Cardiac fibroblast (primary cell): Measurements from ENCODE around the gene OR6B1.

Experiments
- DNase-seq, 2 donors: peaks; one replicate each; pipeline versions ENCODE4 v3.0.0 to v3.0.0-alpha.2; 2010; ENCODE audit warnings: low read depth in 2 of 2
- H3K4me3 ChIP-seq, 2 donors: replicated peaks in 1 of 2; 1 replicate in 1 of 2; 2 replicates in 1 of 2; pipeline ENCODE4 v1.5.1; 2011; ENCODE audit warnings: low read depth in 2 of 2, low read length in 2 of 2, mild to moderate bottlenecking in 2 of 2, moderate library complexity in 1 of 2
- CTCF ChIP-seq: IDR thresholded peaks from one replicate; pipeline ENCODE4 v1.5.1; 2011; ENCODE audit warnings: low read depth, mild to moderate bottlenecking, low read length, inconsistent platforms

The OR6B1 gene

GRCh38 chr7:144000020-144000419, at the start of gene OR6B1:
Gene OR6B1 (plus strand): TSS chr7:144000320. CDS start chr7:144003997, 3,677 bp downstream.
- DNase-seq = no peak
- TF ChIP-seq CTCF = no peak
- H3K4me3 ChIP-seq = no peak within 1 kb of the TSS

- no peak for TF ChIP-seq CTCF
Observed at GRCh38 chr7:143953421-143953820, 46.7 kb upstream of the OR6B1 start.

GRCh38 chr7:143954135-143954534, 46.0 kb upstream of the OR6B1 start:
- DNase-seq = no peak
- no peak overlapping the region for H3K4me3 ChIP-seq
- no peak for TF ChIP-seq CTCF

More at GRCh38 chr7:143953421-143953820, 46.7 kb upstream of the OR6B1 start:
- H3K4me3 ChIP-seq = no peak overlapping the region
- DNase-seq = no peak

GRCh38 chr7:143954544-143954943, 45.6 kb upstream of the OR6B1 start, which contains the start of gene OR2F1:
Gene OR2F1 (plus strand): TSS chr7:143954844. CDS start chr7:143959971, 5,127 bp downstream.
- TF ChIP-seq CTCF = no peak
- no peak for DNase-seq
- H3K4me3 ChIP-seq = no peak within 1 kb of the TSS

- no peak for TF ChIP-seq CTCF
- DNase-seq = peak; percentile 25 to 32
- no peak overlapping the region for H3K4me3 ChIP-seq
Observed at GRCh38 chr7:143958781-143959180, 41.3 kb upstream of the OR6B1 start.

- no peak for TF ChIP-seq CTCF
- DNase-seq = peak in 1 of 2 donors; percentile 30
- H3K4me3 ChIP-seq = no peak overlapping the region
Observed at GRCh38 chr7:143960813-143961610, 39.1 kb upstream of the OR6B1 start.
